OCI-LY7 (cell line): ENCODE measurements around the gene FCRL2.

ENCODE experiments used
- CTCF ChIP-seq: fragments of 200-600 bp; sonication (generic); conservative IDR thresholded peaks from 2 replicates; pipeline ENCODE4 v1.5.1; 2014; ENCODE audit warnings: mild to moderate bottlenecking, antibody characterized with exemption, low read length, moderate library complexity, mixed read lengths
- EZH2phosphoT487 ChIP-seq: fragments of 200-600 bp; sonication (generic); IDR thresholded peaks from 2 replicates; pipeline ENCODE4 v1.6.1; 2018; ENCODE audit warnings: low read depth, borderline replicate concordance, mild to moderate bottlenecking, mixed run types, antibody characterized with exemption, low read length, moderate library complexity, mixed read lengths

- TF ChIP-seq EZH2phosphoT487 = no peak
- no peak for TF ChIP-seq CTCF
These were observed 26.9 kb upstream of the FCRL2 start for GRCh38 chr1:157803851-157804250.
